Measurements from ENCODE around the gene TPSB2.

Gene TPSB2

DNA sequence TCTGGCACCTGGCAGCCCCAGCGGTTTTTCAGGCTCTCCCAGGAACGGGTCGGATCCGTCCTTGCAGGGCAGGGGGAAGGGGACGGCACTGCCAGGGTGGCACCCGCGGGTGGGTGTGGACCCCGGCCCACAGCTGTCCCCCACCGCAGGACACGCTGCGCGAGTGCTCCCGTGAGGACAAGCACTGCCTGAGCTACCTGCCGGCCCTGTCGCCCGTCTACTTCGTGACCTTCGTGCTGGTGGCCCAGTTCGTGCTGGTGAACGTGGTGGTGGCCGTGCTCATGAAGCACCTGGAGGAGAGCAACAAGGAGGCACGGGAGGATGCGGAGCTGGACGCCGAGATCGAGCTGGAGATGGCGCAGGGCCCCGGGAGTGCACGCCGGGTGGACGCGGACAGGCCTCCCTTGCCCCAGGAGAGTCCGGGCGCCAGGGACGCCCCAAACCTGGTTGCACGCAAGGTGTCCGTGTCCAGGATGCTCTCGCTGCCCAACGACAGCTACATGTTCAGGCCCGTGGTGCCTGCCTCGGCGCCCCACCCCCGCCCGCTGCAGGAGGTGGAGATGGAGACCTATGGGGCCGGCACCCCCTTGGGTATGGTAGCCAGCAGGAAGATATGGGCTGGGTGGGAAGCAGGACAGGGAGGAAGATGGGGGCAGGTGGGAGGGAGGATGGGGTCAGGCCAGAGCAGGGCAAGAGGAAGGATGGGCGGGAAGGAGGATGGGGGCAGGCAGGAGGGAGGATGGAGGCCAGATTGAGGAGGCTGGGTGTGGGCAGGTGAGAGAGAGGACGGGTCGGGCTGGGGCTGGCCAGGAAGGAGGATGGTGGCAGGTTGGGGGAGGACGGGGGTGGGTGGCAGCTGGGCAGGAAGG is 11.7 kb downstream of the TPSB2 start:
- DNase-seq, result no peak

DNA sequence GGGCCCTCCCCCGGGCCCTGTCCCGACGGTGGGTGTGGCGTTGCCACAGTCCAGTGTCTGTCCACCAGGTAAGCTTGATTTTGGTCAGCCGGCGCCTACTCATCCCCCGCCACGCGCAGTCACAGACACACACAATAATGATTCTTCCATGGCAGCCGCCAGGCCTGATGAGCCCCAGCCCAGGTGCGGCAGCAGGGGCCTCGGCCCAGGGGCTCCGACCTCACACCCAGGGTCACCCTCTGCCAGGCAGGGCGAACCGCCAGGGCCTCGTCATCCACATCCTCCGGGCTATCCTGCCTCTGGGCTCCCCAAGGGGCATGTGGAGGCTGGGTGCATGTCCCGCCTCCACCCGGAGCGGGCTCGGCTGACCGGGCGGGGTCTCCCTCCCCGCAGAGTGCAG is 12.5 kb downstream of the TPSB2 start:
- DNase-seq, result no peak

DNA sequence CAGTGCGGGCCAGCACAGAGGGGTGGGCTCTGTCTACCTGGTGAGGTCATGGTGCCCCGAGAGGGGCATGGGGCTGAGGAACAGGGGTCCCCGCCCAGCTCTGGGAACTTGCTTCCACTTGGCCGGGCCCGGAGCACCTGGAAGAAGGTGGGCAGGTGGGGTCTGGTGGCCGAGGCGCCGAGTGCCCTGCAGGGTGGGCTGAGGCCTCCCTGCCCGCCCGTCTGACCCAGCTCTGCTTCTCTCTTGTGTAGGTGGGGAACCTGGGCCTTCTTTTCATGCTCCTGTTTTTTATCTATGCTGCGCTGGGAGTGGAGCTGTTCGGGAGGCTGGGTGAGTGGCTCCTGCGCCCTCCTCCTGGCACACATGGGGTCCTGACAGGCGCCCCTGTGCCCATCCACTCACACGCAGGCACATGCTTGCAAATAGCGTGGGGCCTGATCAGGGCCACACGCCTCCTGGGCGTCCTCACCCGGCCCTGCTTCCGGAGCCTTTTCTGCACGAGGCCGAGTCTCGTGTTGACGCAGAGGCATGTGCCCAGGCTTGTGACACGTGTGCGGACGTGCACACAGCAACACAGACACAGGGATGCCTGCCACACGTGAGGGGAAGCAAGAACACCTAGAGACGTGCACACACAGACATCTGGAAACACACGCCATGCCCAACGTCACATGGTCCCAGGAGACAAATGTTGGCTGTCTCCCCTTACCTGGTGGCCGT is 13.1 kb downstream of the TPSB2 start:
- no peak for DNase-seq

DNA sequence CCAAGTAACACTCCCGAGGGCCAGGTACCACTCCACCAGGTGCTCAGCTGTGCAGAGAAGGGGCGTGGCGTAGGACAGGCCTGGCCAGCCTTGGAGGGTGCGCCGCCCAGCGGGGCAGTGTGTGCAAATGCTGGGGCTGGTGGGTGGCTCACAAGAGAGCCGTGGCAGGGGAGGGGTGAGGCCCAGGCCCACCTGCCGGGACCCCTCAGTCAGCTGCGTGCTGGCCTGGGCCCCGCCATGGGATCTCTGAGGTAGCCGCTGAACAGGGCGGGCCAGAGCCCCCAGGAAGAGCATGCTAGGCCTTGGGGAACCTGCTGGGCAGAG is 13.7 kb downstream of the TPSB2 start:
- DNase-seq, result no peak

DNA sequence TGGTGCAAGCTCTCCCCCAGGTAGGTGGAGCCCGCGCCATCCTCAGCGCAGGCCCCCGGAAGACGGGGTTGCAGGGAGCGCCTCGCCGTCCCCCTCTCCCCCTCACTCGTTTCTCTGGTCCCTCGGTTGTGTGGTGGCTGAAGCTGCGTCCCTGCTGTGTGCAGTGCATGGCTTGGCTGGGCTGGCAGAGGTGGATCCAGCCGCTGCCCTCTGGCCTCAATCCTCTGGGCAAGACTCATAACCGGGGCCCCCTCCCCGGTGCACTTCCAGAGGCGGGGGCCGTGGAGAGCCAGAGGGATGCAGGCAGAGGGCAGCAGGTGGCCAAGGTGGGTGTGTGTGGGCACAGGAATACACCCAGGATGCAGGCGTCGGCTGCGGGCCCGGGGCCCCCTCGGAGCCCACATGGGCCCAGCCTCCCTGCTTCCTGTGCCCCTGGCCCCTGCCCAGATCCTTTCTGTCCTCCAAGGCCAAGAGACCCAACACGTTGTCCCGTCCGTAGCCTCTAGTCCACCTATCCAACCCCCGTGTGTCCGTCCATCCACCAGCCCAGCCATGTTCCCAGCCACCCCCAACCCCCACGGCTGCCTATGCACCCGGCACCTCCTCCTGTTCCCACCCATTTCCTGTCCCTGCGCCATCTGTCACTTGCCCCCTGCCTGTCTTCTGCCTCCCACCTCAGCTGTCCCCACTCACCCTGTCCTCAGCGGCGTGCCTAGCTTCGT is 14.2 kb downstream of the TPSB2 start:
- no peak for DNase-seq

- no peak for DNase-seq
Observed at GRCh38 chr16:1214719-1215118, 15.3 kb downstream of the TPSB2 start.

DNA sequence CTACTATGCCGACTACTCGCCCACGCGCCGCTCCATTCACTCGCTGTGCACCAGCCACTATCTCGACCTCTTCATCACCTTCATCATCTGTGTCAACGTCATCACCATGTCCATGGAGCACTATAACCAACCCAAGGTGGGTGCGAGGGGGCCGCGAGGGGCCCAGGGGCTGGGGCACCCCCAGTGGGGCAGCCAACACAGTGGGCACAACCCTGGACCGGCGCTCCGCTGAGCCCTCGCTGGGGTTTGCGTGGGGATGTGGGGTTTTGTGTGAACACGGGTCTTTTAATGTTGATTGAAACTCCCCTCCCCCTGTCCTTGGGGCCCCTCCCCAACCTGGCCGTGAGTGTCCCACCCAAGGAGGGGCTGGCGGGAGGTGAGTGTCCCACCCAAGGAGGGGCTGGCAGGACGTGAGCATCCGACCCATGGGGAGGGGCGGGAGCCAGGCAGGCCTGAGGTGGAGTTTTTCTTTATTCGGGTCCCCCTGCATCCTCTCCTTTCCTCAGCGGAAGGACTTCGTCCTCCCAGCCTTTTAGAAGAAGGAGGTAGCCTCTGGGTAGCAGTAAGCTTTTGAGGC is 16.1 kb downstream of the TPSB2 start:
- no peak for DNase-seq

DNA sequence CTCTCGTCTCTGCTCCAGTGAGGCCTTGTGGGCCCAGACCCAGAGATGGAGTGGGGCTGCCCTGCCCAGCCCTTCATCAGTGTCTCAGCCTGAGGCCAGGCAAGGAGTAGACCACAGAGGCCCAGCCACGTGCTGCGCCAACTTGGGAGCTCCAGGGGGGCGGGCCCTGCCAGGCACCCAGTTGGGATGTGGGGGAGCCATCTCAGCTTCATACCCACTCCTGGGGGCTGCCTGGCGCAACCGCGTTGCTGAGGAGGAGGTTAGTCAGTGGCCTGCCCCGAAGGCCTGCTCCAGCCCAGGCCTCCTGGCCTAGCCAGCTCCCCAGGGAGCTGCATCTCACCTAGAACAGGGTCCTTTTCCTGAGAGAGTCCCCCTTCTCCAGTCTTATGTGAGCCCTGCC is 16.8 kb downstream of the TPSB2 start:
- no peak for DNase-seq

DNA sequence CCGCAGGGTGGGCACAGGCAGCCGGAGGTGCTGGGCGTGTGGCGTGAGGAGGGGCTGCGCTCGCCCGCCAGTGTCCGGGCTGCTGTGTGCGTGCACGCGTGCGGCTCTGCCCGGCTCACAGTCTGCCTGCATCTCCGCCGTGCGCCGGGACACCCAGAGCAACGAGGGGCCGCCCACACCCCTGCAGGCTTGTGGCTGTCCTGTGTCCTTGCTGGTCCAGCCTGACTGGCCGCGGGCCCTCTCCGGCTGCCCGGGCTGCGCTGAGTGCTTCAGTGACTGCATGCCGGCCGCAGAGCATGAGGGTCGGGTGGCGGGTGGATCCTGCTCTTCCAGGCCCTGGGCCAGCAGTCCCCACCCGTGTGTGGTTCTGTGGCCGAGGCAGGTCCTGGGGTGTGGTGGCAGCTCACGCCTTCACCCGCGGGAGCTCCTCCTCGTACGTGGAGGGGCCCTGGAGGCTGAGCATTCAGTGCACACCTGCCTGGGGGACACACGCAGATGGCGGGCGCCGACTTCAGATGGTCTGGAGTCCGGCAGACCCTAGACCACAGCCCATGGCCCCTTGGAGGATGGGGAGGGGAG is 17.3 kb downstream of the TPSB2 start:
- no peak for DNase-seq

GRCh38 chr16:1211451-1212268 is 18.3 kb downstream of the TPSB2 start:
- no peak for DNase-seq

DNA sequence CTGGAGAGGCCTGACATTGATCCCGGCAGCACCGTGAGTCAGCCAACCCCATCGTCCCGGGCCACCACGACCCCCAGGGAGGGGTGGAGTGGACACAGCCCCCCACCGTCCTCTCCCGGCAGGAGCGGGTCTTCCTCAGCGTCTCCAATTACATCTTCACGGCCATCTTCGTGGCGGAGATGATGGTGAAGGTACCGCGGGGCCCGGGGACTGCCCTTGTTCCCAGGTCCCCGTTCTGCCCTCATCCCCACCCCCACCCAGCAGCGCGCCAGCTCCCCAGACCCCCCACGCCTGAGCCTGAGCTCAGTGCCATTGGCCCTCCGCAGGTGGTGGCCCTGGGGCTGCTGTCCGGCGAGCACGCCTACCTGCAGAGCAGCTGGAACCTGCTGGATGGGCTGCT is 19.5 kb downstream of the TPSB2 start:
- DNase-seq, result no peak

GRCh38 chr16:1209081-1209480 is 20.9 kb downstream of the TPSB2 start:
- DNase-seq, result no peak

- no peak for DNase-seq
Observed at GRCh38 chr16:1208239-1208830, 21.6 kb downstream of the TPSB2 start.

DNA sequence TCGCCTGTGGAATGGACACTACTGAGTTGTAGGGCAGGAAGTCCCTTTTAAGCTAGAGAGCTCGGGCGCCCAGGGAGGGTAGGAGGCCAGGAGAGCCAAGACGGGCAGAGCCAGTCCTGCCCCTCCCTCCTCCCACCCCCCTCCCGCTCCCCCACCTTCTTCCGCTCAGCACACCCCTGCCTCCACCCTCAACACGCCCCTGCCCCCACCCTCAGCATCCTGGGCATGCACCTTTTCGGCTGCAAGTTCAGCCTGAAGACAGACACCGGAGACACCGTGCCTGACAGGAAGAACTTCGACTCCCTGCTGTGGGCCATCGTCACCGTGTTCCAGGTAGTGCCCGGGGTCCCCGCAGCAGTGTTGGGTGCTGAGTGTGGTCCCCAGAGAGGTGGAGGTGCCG is 23.2 kb downstream of the TPSB2 start:
- no peak for DNase-seq

DNA sequence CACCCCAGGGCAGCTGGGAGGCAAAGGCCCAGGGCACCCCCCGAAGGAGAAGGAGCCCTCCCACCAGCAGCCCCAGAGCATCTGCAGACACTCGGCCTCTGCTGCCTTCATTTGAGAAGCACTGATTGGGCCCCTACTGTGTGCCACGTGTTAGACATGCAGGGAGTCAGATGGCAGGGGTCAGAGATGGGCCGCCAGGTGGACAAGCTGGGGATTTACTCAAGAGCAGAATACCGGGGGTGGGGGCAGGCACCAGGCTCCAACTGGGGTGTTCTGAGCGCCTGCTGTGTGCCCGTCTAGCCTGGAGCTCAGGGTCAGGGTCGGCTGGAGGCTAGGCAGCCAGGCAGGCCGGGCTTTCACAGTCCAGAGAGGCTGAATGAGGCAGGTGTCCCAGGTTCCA is 23.7 kb downstream of the TPSB2 start:
- no peak for DNase-seq

- DNase-seq, result no peak
Observed at GRCh38 chr16:1204933-1205332, 25.1 kb downstream of the TPSB2 start.

- no peak for DNase-seq
Observed at GRCh38 chr16:1202274-1202673, 27.7 kb downstream of the TPSB2 start.

- DNase-seq, result no peak
Observed at GRCh38 chr16:1201444-1201843, 28.5 kb downstream of the TPSB2 start.

- no peak for DNase-seq
Observed at GRCh38 chr16:1200014-1200627, 29.9 kb downstream of the TPSB2 start.

DNA sequence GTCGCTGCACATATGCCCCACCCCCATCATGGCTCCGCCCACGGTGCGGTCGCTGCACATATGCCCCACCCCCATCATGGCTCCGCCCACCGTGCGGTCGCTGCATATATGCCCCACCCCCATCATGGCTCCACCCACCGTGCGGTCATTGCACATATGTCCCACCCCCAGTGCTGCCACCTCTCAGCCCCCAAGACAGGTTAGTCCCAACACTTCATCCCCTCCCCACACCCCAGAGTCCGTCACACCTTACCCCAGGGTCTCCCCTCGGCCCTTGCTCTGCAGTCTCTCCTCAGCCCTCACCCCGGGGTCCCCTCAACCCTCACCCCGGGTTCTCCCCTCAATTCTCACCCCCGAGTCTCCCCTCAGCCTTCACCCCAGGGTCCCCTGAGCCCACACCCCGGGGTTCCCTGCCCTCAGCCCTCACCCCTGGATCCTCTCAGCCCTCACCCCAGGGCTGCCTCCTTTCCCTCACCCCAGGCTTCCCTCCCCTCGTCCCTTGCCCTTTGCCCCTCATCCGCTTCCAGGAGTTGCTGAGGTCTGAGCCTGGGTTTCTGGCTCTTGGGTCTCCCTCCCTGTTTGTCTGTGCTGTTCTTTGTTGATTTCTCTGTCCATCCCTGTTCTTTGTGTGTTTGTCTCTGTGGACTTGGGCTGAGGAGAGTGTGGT is 30.5 kb downstream of the TPSB2 start:
- DNase-seq, result no peak

All from NCI-H345 (cell line).